ENCODE data around the gene LNX1. TPM values are rescaled to one million over a fixed set of nuclear protein-coding genes. Genes with fewer than 3 reads are reported as not detected.

Gene LNX1
- total and polyA plus RNA-seq, 2 of the 13 experiments (the other 11 are each of a cell fraction or from before 2014, with no cell fraction given): 0.49 TPM

DNA sequence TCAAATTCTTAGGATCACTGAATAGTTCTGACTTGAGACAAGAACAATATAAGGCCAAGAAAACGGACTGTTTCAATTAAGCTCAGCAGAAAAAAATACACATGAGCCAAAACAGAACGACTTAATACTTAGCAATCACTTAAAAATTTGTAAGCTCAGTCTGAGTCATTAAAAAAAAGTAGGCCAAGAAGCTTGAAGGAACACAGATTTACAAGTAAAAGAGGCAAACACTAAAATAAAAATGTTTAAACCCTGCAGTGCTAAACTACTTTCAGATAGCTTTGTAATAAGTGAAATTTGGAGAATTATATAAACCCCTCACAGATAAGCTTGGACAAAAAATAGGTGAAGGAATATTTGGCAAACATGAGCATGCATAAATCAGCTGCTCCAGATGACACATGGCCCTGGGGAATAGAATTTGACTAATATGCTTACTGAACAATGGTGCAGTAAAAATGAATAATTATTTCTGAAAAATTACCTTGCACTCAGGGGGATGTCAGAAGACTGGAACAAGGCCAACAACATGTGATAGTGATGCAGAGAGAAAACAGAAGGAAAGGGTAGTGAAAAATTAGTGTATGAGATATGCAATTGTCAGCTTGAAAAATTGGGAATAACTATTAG, 49.6 kb downstream of the LNX1 start (continued):
- TF ChIP-seq, protein P1, sequence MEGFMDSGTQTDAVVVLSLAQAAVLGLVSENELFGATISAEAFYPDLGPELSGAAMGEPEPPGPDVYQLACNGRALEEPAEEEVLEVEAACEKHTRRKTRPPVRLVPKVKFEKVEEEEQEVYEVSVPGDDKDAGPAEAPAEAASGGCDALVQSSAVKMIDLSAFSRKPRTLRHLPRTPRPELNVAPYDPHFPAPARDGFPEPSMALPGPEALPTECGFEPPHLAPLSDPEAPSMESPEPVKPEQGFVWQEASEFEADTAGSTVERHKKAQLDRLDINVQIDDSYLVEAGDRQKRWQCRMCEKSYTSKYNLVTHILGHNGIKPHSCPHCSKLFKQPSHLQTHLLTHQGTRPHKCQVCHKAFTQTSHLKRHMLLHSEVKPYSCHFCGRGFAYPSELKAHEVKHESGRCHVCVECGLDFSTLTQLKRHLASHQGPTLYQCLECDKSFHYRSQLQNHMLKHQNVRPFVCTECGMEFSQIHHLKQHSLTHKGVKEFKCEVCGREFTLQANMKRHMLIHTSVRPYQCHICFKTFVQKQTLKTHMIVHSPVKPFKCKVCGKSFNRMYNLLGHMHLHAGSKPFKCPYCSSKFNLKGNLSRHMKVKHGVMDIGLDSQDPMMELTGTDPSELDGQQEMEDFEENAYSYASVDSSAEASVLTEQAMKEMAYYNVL (CRISPR knock-in tag; IDR thresholded peaks at IDR 0.05; ENCODE audit: borderline replicate concordance): no peak
- TF ChIP-seq RFX3 (CRISPR knock-in tag; IDR thresholded peaks at IDR 0.05) (no peak), ADNP (CRISPR knock-in tag; IDR thresholded peaks at IDR 0.05) (no peak), PAX8 (CRISPR knock-in tag; IDR thresholded peaks at IDR 0.05; ENCODE audit: borderline replicate concordance) (no peak)
- TF ChIP-seq, protein P2, sequence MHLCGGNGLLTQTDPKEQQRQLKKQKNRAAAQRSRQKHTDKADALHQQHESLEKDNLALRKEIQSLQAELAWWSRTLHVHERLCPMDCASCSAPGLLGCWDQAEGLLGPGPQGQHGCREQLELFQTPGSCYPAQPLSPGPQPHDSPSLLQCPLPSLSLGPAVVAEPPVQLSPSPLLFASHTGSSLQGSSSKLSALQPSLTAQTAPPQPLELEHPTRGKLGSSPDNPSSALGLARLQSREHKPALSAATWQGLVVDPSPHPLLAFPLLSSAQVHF (CRISPR knock-in tag; IDR thresholded peaks at IDR 0.05): no peak

DNA sequence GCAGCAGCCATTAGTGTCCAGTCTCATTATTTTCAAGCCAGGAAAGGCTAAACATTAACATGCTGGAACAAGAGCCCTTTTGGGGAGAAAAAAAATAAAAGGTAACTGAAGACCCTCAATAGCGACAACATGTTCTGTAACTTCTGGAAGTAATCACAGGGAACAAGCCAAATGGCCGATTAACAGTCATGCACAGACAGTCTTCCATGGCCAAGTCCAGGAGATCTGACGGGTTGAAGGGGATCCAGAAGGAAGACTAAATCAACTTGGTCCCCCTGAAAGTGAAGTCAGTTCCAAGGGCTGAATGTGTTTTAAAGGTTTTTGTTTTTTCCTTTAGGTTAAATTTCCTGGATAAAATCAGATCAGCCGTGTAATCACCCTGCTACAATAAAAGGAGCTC, 52.5 kb downstream of the LNX1 start:
- no peak for ATAC-seq
- Histone ChIP-seq H3K4me2 (ENCODE audit: low read depth, low read length) (no peak overlapping the region), H3K27me3 (ENCODE audit: control insufficient read depth in 1 of 2, insufficient read depth in 2 of 2, low read length in 2 of 2) (peaks cover 0 to 5% of the 10 kb centered on the region in 2 experiments; a peak in 1 of 5 replicates), H3K4me1 (ENCODE audit: insufficient read depth, low read length) (no peaks in the 10 kb centered on the region), H3K4me3 (replicated peaks in 1 of 3; ENCODE audit: insufficient read depth in 1 of 3, low read depth in 2 of 3, low read length in 3 of 3) (no peak overlapping the region), H3K27ac (ENCODE audit: extremely low read length, insufficient read depth, low read length) (no peak overlapping the region), H3K9ac (ENCODE audit: insufficient read depth, low read depth, low read length) (no peak overlapping the region), H3K9me3 (ENCODE audit: low read length) (no peaks in the 10 kb centered on the region), H3K79me2 (ENCODE audit: insufficient read depth, low read length) (no peaks in the 10 kb centered on the region), H3K36me3 (replicated peaks in 1 of 2; ENCODE audit: control insufficient read depth in 1 of 2, insufficient read depth in 2 of 2, low read length in 2 of 2) (no peaks in the 10 kb centered on the region), H2AFZ (ENCODE audit: low read length) (no peak overlapping the region), H4K20me1 (ENCODE audit: insufficient read depth, low read length) (no peaks in the 10 kb centered on the region)
- ChIA-PET POLR2A (no interaction called here), CTCF (ENCODE audit: low intra/inter-chr PET ratio, low total read pairs) (no interaction called here)
- DNase-seq (ENCODE audit: low spot score): no peak
- no peak for FAIRE-seq
- intact Hi-C loops (cut with micrococcal nuclease; ENCODE audit: unreplicated experiment) (no loop called here), in situ Hi-C loops (cut with HindIII; ENCODE audit: extremely low pct_ligation_motif_present, low pct_unique_long_range_greater_than_20kb) (no loop called here)
- 40% methylated on average over 4 of the region's 4 CpGs for WGBS (ENCODE audit: low lambda C conversion rate)
- TF ChIP-seq, protein P3, sequence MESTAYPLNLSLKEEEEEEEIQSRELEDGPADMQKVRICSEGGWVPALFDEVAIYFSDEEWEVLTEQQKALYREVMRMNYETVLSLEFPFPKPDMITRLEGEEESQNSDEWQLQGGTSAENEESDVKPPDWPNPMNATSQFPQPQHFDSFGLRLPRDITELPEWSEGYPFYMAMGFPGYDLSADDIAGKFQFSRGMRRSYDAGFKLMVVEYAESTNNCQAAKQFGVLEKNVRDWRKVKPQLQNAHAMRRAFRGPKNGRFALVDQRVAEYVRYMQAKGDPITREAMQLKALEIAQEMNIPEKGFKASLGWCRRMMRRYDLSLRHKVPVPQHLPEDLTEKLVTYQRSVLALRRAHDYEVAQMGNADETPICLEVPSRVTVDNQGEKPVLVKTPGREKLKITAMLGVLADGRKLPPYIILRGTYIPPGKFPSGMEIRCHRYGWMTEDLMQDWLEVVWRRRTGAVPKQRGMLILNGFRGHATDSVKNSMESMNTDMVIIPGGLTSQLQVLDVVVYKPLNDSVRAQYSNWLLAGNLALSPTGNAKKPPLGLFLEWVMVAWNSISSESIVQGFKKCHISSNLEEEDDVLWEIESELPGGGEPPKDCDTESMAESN (CRISPR knock-in tag; conservative IDR thresholded peaks at IDR 0.05): no peak
- TF ChIP-seq ZNF7 (CRISPR knock-in tag; IDR thresholded peaks at IDR 0.05) (no peak), NFIB (CRISPR knock-in tag; IDR thresholded peaks at IDR 0.05; ENCODE audit: borderline replicate concordance) (no peak)
- no TSS peak for BruUV-seq (replicated peaks)

All from HepG2 (cell line).